ENCODE measurements around the gene ZBTB9.

DNA sequence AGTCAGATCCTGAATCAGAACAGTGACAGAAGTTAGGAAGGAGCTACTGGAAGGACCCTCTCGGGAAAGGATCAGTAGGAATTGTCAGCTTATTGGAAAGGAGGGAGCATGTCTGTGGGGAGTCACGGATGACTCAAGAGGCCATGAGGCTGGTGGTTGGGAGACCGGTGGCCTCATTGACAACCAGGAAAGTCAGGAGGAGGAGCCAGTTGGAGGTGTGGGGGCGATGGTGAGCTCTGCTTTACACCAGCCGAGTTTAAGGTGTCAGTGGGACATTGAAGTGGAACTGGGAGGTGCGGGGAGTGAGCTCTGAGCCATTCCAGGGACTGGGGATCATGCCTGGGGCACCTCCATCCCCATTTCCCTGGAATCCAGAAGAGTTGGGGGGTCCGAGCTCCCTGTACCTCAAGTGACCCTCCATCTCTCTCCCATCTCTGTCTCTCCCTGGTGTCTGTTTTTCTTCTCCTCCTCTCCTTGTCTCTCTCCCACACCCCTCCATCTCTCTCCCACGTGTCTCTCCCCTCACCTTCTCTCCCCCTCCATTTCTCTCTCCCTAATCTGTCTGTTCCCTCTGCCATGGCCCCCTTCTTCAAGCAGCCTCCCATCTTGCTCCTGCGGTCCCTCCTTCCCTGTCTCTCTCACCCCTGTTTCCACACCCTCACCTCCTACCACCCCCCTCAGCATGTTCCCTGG, 14.3 kb upstream of the ZBTB9 start:
- TF ChIP-seq, protein P1, sequence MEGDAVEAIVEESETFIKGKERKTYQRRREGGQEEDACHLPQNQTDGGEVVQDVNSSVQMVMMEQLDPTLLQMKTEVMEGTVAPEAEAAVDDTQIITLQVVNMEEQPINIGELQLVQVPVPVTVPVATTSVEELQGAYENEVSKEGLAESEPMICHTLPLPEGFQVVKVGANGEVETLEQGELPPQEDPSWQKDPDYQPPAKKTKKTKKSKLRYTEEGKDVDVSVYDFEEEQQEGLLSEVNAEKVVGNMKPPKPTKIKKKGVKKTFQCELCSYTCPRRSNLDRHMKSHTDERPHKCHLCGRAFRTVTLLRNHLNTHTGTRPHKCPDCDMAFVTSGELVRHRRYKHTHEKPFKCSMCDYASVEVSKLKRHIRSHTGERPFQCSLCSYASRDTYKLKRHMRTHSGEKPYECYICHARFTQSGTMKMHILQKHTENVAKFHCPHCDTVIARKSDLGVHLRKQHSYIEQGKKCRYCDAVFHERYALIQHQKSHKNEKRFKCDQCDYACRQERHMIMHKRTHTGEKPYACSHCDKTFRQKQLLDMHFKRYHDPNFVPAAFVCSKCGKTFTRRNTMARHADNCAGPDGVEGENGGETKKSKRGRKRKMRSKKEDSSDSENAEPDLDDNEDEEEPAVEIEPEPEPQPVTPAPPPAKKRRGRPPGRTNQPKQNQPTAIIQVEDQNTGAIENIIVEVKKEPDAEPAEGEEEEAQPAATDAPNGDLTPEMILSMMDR (conservative IDR thresholded peaks at IDR 0.05): no peak
- TF ChIP-seq ZFX (IDR thresholded peaks at IDR 0.05): no peak
